Caco-2 (cell line): Measurements from ENCODE around the gene GPR150. TPM values are rescaled to one million over a fixed set of nuclear protein-coding genes. Genes with fewer than 3 reads are reported as not detected.

Source experiments
- BruUV-seq: library from RNA; stranded (reverse); fragments of 400-500 nt; replicated peaks from 2 replicates; lab custom pipeline; 2021; lab: Mats Ljungman, UMichigan
- CTCF ChIA-PET: fragments of 300-600 bp; sonication (Branson Sonifier 250); formaldehyde crosslinking; loops from one replicate; lab custom pipeline; 2022; ENCODE audit warnings: antibody characterized with exemption; lab: Charles Lee
- POLR2A ChIA-PET: fragments of 300-600 bp; sonication (Branson Sonifier 250); formaldehyde crosslinking; loops from one replicate; lab custom pipeline; 2022; ENCODE audit warnings: antibody characterized with exemption; lab: Charles Lee
- DNase-seq, 2 experiments: peaks; one replicate each; pipeline versions ENCODE4 v3.0.0 to v3.0.0-alpha.2; 2020 to 2022
- H3K27me3 ChIP-seq: replicated peaks from 2 replicates; pipeline ENCODE4 v1.6.0; 2011; ENCODE audit warnings: low read length; ENCODE audit not compliant: control insufficient read depth, insufficient read depth
- H3K36me3 ChIP-seq: 2 replicates; pipeline ENCODE4 v1.5.1; 2011; ENCODE audit warnings: low read length; ENCODE audit not compliant: control insufficient read depth, insufficient read depth
- H3K4me1 ChIP-seq: fragments of 250-450 bp; sonication (Bioruptor Pico); 2 replicates; pipeline ENCODE4 v1.5.1; 2020; ENCODE audit warnings: mild to moderate bottlenecking
- H3K4me3 ChIP-seq: 2 replicates; pipeline ENCODE4 v1.5.1; 2011; ENCODE audit warnings: low read depth, mild to moderate bottlenecking, control low read depth, low read length
- H3K9me3 ChIP-seq: fragments of 250-450 bp; sonication (Bioruptor Pico); 2 replicates; pipeline ENCODE4 v1.5.1; 2020; ENCODE audit warnings: mild to moderate bottlenecking, moderate library complexity
- H3K27ac Mint-ChIP-seq: one replicate; pipeline ENCODE4 v1.8.0; 2022; ENCODE audit warnings: mixed read lengths; ENCODE audit not compliant: unreplicated experiment
- H3K27me3 Mint-ChIP-seq: one replicate; pipeline ENCODE4 v1.8.0; 2022; ENCODE audit warnings: mixed read lengths; ENCODE audit not compliant: insufficient read depth, unreplicated experiment
- H3K36me3 Mint-ChIP-seq: one replicate; pipeline ENCODE4 v1.8.0; 2022; ENCODE audit warnings: mild to moderate bottlenecking, mixed read lengths; ENCODE audit not compliant: insufficient read depth, unreplicated experiment
- H3K4me1 Mint-ChIP-seq: one replicate; pipeline ENCODE4 v1.8.0; 2022; ENCODE audit warnings: low read depth, mixed read lengths; ENCODE audit not compliant: unreplicated experiment
- H3K4me3 Mint-ChIP-seq: one replicate; pipeline ENCODE4 v1.8.0; 2022; ENCODE audit warnings: mild to moderate bottlenecking, moderate library complexity, mixed read lengths; ENCODE audit not compliant: unreplicated experiment
- H3K9me3 Mint-ChIP-seq: one replicate; pipeline ENCODE4 v1.8.0; 2022; ENCODE audit warnings: mixed read lengths; ENCODE audit not compliant: unreplicated experiment
- CTCF ChIP-seq, 2 experiments: fragments of 200-600 bp in 1 of 2; IDR thresholded peaks; 1 replicate in 1 of 2; 2 replicates in 1 of 2; pipeline versions ENCODE4 v1.5.1 to v1.8.0; 2011 to 2022; ENCODE audit warnings: antibody characterized with exemption in 1 of 2, control low read depth in 1 of 2, inconsistent platforms in 1 of 2, low read depth in 1 of 2, low read length in 1 of 2, mild to moderate bottlenecking in 1 of 2, moderate library complexity in 1 of 2; ENCODE audit not compliant: insufficient read depth in 1 of 2, severe bottlenecking in 1 of 2, unreplicated experiment in 1 of 2
- intact Hi-C: fragments of 100-400 bp; cut with micrococcal nuclease; formaldehyde crosslinking; loops from one replicate; pipeline ENCODE4 v1.10.0; 2022; ENCODE audit not compliant: unreplicated experiment
- total RNA-seq: library from RNA; stranded (reverse); gene quantifications from 2 replicates; pipeline ENCODE4 v1.2.3, GENCODE V29; 2022

GPR150 gene
- total RNA-seq, 1 experiment from 2014 or later: 0.27 TPM

- DNase-seq: no peak
- Histone ChIP-seq H3K4me3 (no peak overlapping the region; the same call in 1 of the 2 replicates), H3K36me3 (no peaks in the 10 kb centered on the region), H3K9me3 (no peaks in the 10 kb centered on the region), H3K27me3 (no peaks in the 10 kb centered on the region), H3K4me1 (no peaks in the 10 kb centered on the region)
- Mint-ChIP-seq H3K36me3 (no peaks in the 10 kb centered on the region), H3K4me1 (no peaks in the 10 kb centered on the region), H3K27ac (peak overlapping the region; percentile 30), H3K27me3 (peaks cover 12% of the 10 kb centered on the region), H3K9me3 (no peaks in the 10 kb centered on the region), H3K4me3 (peak overlapping the region; percentile 73)
- intact Hi-C loops: no loop called here
- BruUV-seq: no TSS peak
- no peak for TF ChIP-seq CTCF (IDR thresholded peaks at IDR 0.05; ENCODE audit: insufficient read depth in 1 of 2, low read depth in 1 of 2, low read length in 1 of 2, severe bottlenecking in 1 of 2, unreplicated experiment in 1 of 2)
- POLR2A ChIA-PET: interaction anchor here (0.6 kb wide), 1 partner anchor 19 kb away, joined by 3 read pairs; no protein-coding TSS in a partner anchor
- CTCF ChIA-PET: interaction anchor here (0.7 kb wide), 1 partner anchor 25 kb away, joined by 3 read pairs; the partner anchor contains the start of gene RFESD
Measured at GRCh38 chr5:95621839-95622629, 2.1 kb downstream of the GPR150 start.

- DNase-seq: no peak
- H3K27me3 Mint-ChIP-seq: peaks cover 9% of the 10 kb centered on the region
- H3K9me3 Mint-ChIP-seq: no peaks in the 10 kb centered on the region
- Histone ChIP-seq H3K27me3 (no peaks in the 10 kb centered on the region), H3K9me3 (no peaks in the 10 kb centered on the region), H3K36me3 (no peaks in the 10 kb centered on the region), H3K4me3 (no peak overlapping the region), H3K4me1 (no peaks in the 10 kb centered on the region)
- TF ChIP-seq CTCF (IDR thresholded peaks at IDR 0.05; ENCODE audit: insufficient read depth in 1 of 2, low read depth in 1 of 2, low read length in 1 of 2, severe bottlenecking in 1 of 2, unreplicated experiment in 1 of 2): no peak
- no TSS peak for BruUV-seq
- intact Hi-C loops: no loop called here
- no peaks in the 10 kb centered on the region for H3K4me1 Mint-ChIP-seq
- no peaks in the 10 kb centered on the region for H3K36me3 Mint-ChIP-seq
- H3K4me3 Mint-ChIP-seq: no peak overlapping the region
- ChIA-PET POLR2A (no interaction called here), CTCF (no interaction called here)
- H3K27ac Mint-ChIP-seq: no peak overlapping the region
Measured at GRCh38 chr5:95623706-95624105, 3.8 kb downstream of the GPR150 start.

- no peaks in the 10 kb centered on the region for H3K36me3 Mint-ChIP-seq
- Histone ChIP-seq H3K36me3 (no peaks in the 10 kb centered on the region), H3K27me3 (no peaks in the 10 kb centered on the region), H3K4me1 (no peaks in the 10 kb centered on the region), H3K9me3 (no peaks in the 10 kb centered on the region), H3K4me3 (no peak overlapping the region)
- ChIA-PET CTCF (no interaction called here), POLR2A (no interaction called here)
- no TSS peak for BruUV-seq
- no peak for TF ChIP-seq CTCF (IDR thresholded peaks at IDR 0.05; ENCODE audit: insufficient read depth in 1 of 2, low read depth in 1 of 2, low read length in 1 of 2, severe bottlenecking in 1 of 2, unreplicated experiment in 1 of 2)
- no peak for DNase-seq
- H3K9me3 Mint-ChIP-seq: peaks cover 3% of the 10 kb centered on the region
- intact Hi-C loops: no loop called here
- no peak overlapping the region for H3K27ac Mint-ChIP-seq
- no peaks in the 10 kb centered on the region for H3K4me1 Mint-ChIP-seq
- no peak overlapping the region for H3K4me3 Mint-ChIP-seq
- H3K27me3 Mint-ChIP-seq: peaks cover 9% of the 10 kb centered on the region
Measured at GRCh38 chr5:95624368-95624767, 4.5 kb downstream of the GPR150 start.
